HepG2 (cell line): Measurements from ENCODE around the gene GCG. TPM values are rescaled to one million over a fixed set of nuclear protein-coding genes. Genes with fewer than 3 reads are reported as not detected.

Experiments
- ATAC-seq: fragments of 200-7000 bp; cut with Tn5 transposase; 3 replicates; pipeline ENCODE4 v1.9.1; 2020; ENCODE audit warnings: mild to moderate bottlenecking, moderate library complexity
- BruUV-seq: library from RNA; stranded (reverse); fragments of 400-500 nt; replicated peaks from 2 replicates; lab custom pipeline; 2021; lab: Mats Ljungman, UMichigan
- CTCF ChIA-PET: fragments of 300-600 bp; formaldehyde crosslinking; extraction: SDS; loops from one replicate; lab custom pipeline; 2021; ENCODE audit warnings: low total read pairs, inconsistent platforms, low intra/inter-chr PET ratio; lab: Yijun Ruan, JAX
- POLR2A ChIA-PET: fragments of 350-600 bp; sonication (Branson Sonifier 250); formaldehyde crosslinking; loops from one replicate; lab custom pipeline; 2020; ENCODE audit warnings: antibody characterized with exemption, inconsistent platforms; lab: Yijun Ruan, JAX
- DNase-seq: peaks from one replicate; pipeline ENCODE4 v3.0.0-alpha.2; 2015; ENCODE audit warnings: low spot score
- FAIRE-seq: peaks from 3 replicates; lab custom pipeline; 2011; peaks lifted over from hg19 to GRCh38; lab: Jason Lieb, UNC
- H2AFZ ChIP-seq: one replicate; pipeline ENCODE4 v1.6.1; 2011; ENCODE audit warnings: low read length, inconsistent platforms
- H3K27ac ChIP-seq: fragments of 300-600 bp; 3 replicates; pipeline ENCODE4 v1.8.0; 2011; ENCODE audit warnings: mixed run types, mild to moderate bottlenecking, mixed read lengths, low read length, inconsistent platforms; ENCODE audit not compliant: insufficient read depth; ENCODE audit errors: extremely low read length
- H3K27me3 ChIP-seq, 2 experiments: fragments of 200-600 bp in 1 of 2; 2 replicates in 1 of 2; 3 replicates in 1 of 2; pipeline versions ENCODE4 v1.6.0 to v1.8.0; 2011; ENCODE audit warnings: low read length in 2 of 2, mild to moderate bottlenecking in 2 of 2, moderate library complexity in 2 of 2, inconsistent platforms in 1 of 2; ENCODE audit not compliant: insufficient read depth in 2 of 2, control insufficient read depth in 1 of 2
- H3K36me3 ChIP-seq, 2 experiments: fragments of 200-600 bp in 1 of 2; replicated peaks in 1 of 2; 2 replicates in 1 of 2; 3 replicates in 1 of 2; pipeline versions ENCODE4 v1.5.1 to v1.8.0; 2011; ENCODE audit warnings: low read length in 2 of 2, inconsistent platforms in 1 of 2; ENCODE audit not compliant: insufficient read depth in 2 of 2, control insufficient read depth in 1 of 2
- H3K4me1 ChIP-seq: 2 replicates; pipeline ENCODE4 v1.5.1; 2012; ENCODE audit warnings: low read length, inconsistent platforms; ENCODE audit not compliant: insufficient read depth
- H3K4me2 ChIP-seq: 2 replicates; pipeline ENCODE4 v1.6.0; 2011; ENCODE audit warnings: low read depth, low read length, inconsistent platforms
- H3K4me3 ChIP-seq, 3 experiments: fragments of 200-600 bp in 1 of 3; sonication (generic), shearing (Covaris generic) in 1 of 3; replicated peaks in 1 of 3; 2 replicates each; pipeline ENCODE4 v1.5.1; 2011 to 2016; ENCODE audit warnings: low read length in 3 of 3, inconsistent platforms in 2 of 3, low read depth in 2 of 3, mild to moderate bottlenecking in 2 of 3, control low read depth in 1 of 3, mixed read lengths in 1 of 3; ENCODE audit not compliant: insufficient read depth in 1 of 3
- H3K79me2 ChIP-seq: one replicate; pipeline ENCODE4 v1.6.1; 2011; ENCODE audit warnings: low read length, inconsistent platforms; ENCODE audit not compliant: insufficient read depth
- H3K9ac ChIP-seq: 2 replicates; pipeline ENCODE4 v1.6.0; 2011; ENCODE audit warnings: mild to moderate bottlenecking, low read depth, low read length, inconsistent platforms; ENCODE audit not compliant: insufficient read depth
- H3K9me3 ChIP-seq: 2 replicates; pipeline ENCODE4 v1.5.1; 2012; ENCODE audit warnings: mild to moderate bottlenecking, low read length
- H4K20me1 ChIP-seq: 2 replicates; pipeline ENCODE4 v1.6.0; 2011; ENCODE audit warnings: inconsistent platforms, mild to moderate bottlenecking, low read length, moderate library complexity; ENCODE audit not compliant: insufficient read depth
- FIP1L1 ChIP-seq: fragments of 200-400 bp; formaldehyde crosslinking; IDR thresholded peaks from 2 replicates; pipeline ENCODE4 v1.6.1; 2018; ENCODE audit warnings: low read depth, mild to moderate bottlenecking, low read length, moderate library complexity, borderline replicate concordance; ENCODE audit not compliant: insufficient read depth
- GMEB2 ChIP-seq: IDR thresholded peaks from 2 replicates; pipeline ENCODE4 v1.6.1; 2016; ENCODE audit warnings: missing biosample characterization, missing genetic modification reagents, low read depth
- HES4 ChIP-seq: sonication (generic); formaldehyde crosslinking; IDR thresholded peaks from 2 replicates; pipeline ENCODE4 v1.9.0; 2021; ENCODE audit warnings: mild to moderate bottlenecking, missing genetic modification reagents, borderline replicate concordance
- MAFK ChIP-seq, 2 experiments: IDR thresholded peaks in 1 of 2; conservative IDR thresholded peaks in 1 of 2; 2 replicates each; pipeline ENCODE4 v1.6.1; 2011; ENCODE audit warnings: improper control_type of control experiment in 2 of 2, low read length in 2 of 2
- MLXIP ChIP-seq: sonication (generic); formaldehyde crosslinking; IDR thresholded peaks from 2 replicates; pipeline ENCODE4 v1.9.0; 2021; ENCODE audit warnings: missing genetic modification reagents, borderline replicate concordance
- NCOA1 ChIP-seq: sonication (generic); formaldehyde crosslinking; IDR thresholded peaks from 2 replicates; pipeline ENCODE4 v1.9.0; 2021; ENCODE audit warnings: missing genetic modification reagents
- NRL ChIP-seq: sonication (generic); formaldehyde crosslinking; IDR thresholded peaks from 2 replicates; pipeline ENCODE4 v1.5.0; 2020; ENCODE audit warnings: missing genetic modification reagents, mild to moderate bottlenecking, moderate library complexity, borderline replicate concordance
- RBAK ChIP-seq: sonication (generic); formaldehyde crosslinking; IDR thresholded peaks from 2 replicates; pipeline ENCODE4 v1.5.1; 2020; ENCODE audit warnings: mild to moderate bottlenecking, missing genetic modification reagents
- SAP130 ChIP-seq: IDR thresholded peaks from 2 replicates; pipeline ENCODE4 v1.6.1; 2016; ENCODE audit warnings: low read depth
- ZBTB14 ChIP-seq: sonication (generic); formaldehyde crosslinking; IDR thresholded peaks from 2 replicates; pipeline ENCODE4 v1.4.0; 2020; ENCODE audit warnings: missing genetic modification reagents
- ZHX2 ChIP-seq, 2 experiments: sonication (generic) in 1 of 2; formaldehyde crosslinking in 1 of 2; IDR thresholded peaks; 2 replicates each; pipeline versions ENCODE4 v1.6.1 to v1.9.0; 2014 to 2022; ENCODE audit warnings: antibody characterized with exemption in 1 of 2, borderline replicate concordance in 1 of 2, inconsistent platforms in 1 of 2, low read depth in 1 of 2, missing genetic modification reagents in 1 of 2
- ZNF496 ChIP-seq: sonication (generic); formaldehyde crosslinking; IDR thresholded peaks from 2 replicates; pipeline ENCODE4 v1.8.1; 2023; ENCODE audit warnings: mild to moderate bottlenecking, moderate library complexity, missing genetic modification reagents; ENCODE audit not compliant: insufficient replicate concordance
- WGBS: methylation state at CpG from one replicate; pipeline ENCODE4 v1.1.6; 2017; ENCODE audit warnings: low lambda C conversion rate; 5-methylcytosine and 5-hydroxymethylcytosine counted together
- in situ Hi-C: cut with HindIII; loops from 2 replicates; pipeline ENCODE4 v1.10.0; 2017; ENCODE audit warnings: low pct_unique_long_range_greater_than_20kb; ENCODE audit not compliant: extremely low pct_ligation_motif_present
- intact Hi-C: fragments of 100-400 bp; cut with micrococcal nuclease; formaldehyde crosslinking; loops from one replicate; pipeline ENCODE4 v1.10.0; 2022; ENCODE audit not compliant: unreplicated experiment
- polyA plus RNA-seq, 8 experiments: library from polyadenylated mRNA; depleted of rRNA in 3 of 8; stranded (reverse) in 7 of 8; unstranded in 1 of 8; fragments of >200 nt; fragmentation: Illumina TruSeq in 4 of 8; extraction: Trizol in 4 of 8; gene quantifications; 2 replicates each; pipeline versions ENCODE4 v1.2.1 to v1.2.3, GENCODE V29; 2011 to 2016; ENCODE audit warnings: low read depth in 4 of 8, missing spikeins in 1 of 8, mixed read lengths in 1 of 8; ENCODE audit not compliant: insufficient read depth in 1 of 8
- total RNA-seq, 5 experiments: library from RNA; depleted of rRNA; stranded (reverse); fragments of >200 nt; fragmentation: Illumina TruSeq; extraction: Trizol; gene quantifications; 2 replicates each; pipeline ENCODE4 v1.2.3, GENCODE V29; 2016; ENCODE audit warnings: low read depth in 1 of 5

The GCG gene
- total and polyA plus RNA-seq, 2 of the 13 experiments (the other 11 are each of a cell fraction or from before 2014, with no cell fraction given): not detected

GRCh38 chr2:162166745-162167144 is 14.7 kb upstream of the GCG start:
- no peaks in the 10 kb centered on the region for H3K36me3 ChIP-seq
- H3K9me3 ChIP-seq: no peaks in the 10 kb centered on the region
- H3K79me2 ChIP-seq: no peaks in the 10 kb centered on the region
- CTCF ChIA-PET: no interaction called here
- intact Hi-C loops (no loop called here), in situ Hi-C loops (no loop called here)
- FAIRE-seq (no peak), ATAC-seq (no peak), DNase-seq (no peak)
- no peaks in the 10 kb centered on the region for H3K4me1 ChIP-seq
- POLR2A ChIA-PET: no interaction called here
- no peak overlapping the region for H3K9ac ChIP-seq
- 4% methylated on average over 4 of the region's 4 CpGs for whole genome bisulfite sequencing
- BruUV-seq: no TSS peak
- no peaks in the 10 kb centered on the region for H4K20me1 ChIP-seq
- peaks cover 0 to 3% of the 10 kb centered on the region in 2 experiments; a peak in 1 of 5 replicates for H3K27me3 ChIP-seq
- no peak overlapping the region for H3K4me3 ChIP-seq
- H2AFZ ChIP-seq: no peak overlapping the region
- H3K4me2 ChIP-seq: no peak overlapping the region
- no peak overlapping the region for H3K27ac ChIP-seq
- TF ChIP-seq NCOA1 (CRISPR knock-in tag) (no peak), HES4 (CRISPR knock-in tag) (no peak), MAFK (conservative IDR thresholded peaks at IDR 0.05 in 1 of 2, IDR thresholded peaks at IDR 0.05 in 1 of 2; ENCODE audit: low read length in 2 of 2) (no peak), ZNF496 (CRISPR knock-in tag) (no peak), GMEB2 (no peak), ZBTB14 (no peak), FIP1L1 (no peak), RBAK (CRISPR knock-in tag) (no peak), SAP130 (no peak), ZHX2 (IDR thresholded peaks at IDR 0.05; ENCODE audit: low read depth) (no peak), ZHX2 (CRISPR knock-in tag; IDR thresholded peaks at IDR 0.05; ENCODE audit: borderline replicate concordance) (no peak), NRL (CRISPR knock-in tag) (no peak), MLXIP (CRISPR knock-in tag) (no peak)
